GM12874 (cell line): Measurements from ENCODE around the gene ZNF619.

ENCODE experiments used
- TF ChIP-seq, protein P1 (sequence below): IDR thresholded peaks from 2 replicates; pipeline ENCODE4 v1.5.1; 2011; ENCODE audit warnings: low read depth, mild to moderate bottlenecking, control low read depth, low read length, moderate library complexity; ENCODE audit not compliant: insufficient read depth

Gene ZNF619

DNA sequence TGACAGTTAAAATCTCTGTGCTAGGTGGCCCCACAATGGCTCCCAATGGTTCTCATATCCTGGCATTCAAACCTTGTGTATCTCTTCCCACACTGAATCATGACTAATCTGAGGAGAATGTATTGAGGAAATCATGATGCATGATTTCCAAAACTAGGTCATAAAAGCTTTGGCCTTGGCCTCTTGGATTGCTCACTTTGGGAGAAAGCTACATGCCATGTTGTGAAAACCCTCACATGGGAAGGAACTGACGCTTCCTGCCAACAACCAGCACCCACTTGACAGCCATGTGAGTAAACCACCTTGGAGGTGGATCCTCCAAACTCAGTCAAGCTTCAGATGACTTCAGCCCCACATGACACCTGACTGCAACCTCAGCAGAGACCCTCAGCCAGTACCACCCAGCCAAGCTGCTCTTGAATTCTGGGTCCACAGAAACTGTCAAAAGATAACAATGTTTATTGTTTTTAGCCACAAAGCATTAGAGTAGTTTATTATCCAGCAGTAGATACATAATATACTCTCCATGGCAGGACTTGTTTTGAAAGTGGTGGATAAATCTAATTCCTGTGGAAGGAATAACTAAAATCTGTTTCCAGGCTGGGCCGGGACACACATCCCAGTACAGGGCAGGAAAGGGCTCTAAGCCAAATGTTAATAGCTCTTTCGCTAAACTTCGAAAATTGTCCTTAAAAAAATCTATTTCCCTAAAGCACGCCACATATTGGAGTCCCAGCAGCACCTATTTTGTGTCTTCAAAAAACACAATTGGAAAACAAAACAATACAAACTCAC is 27.9 kb downstream of the ZNF619 start:
- TF ChIP-seq, protein P1, sequence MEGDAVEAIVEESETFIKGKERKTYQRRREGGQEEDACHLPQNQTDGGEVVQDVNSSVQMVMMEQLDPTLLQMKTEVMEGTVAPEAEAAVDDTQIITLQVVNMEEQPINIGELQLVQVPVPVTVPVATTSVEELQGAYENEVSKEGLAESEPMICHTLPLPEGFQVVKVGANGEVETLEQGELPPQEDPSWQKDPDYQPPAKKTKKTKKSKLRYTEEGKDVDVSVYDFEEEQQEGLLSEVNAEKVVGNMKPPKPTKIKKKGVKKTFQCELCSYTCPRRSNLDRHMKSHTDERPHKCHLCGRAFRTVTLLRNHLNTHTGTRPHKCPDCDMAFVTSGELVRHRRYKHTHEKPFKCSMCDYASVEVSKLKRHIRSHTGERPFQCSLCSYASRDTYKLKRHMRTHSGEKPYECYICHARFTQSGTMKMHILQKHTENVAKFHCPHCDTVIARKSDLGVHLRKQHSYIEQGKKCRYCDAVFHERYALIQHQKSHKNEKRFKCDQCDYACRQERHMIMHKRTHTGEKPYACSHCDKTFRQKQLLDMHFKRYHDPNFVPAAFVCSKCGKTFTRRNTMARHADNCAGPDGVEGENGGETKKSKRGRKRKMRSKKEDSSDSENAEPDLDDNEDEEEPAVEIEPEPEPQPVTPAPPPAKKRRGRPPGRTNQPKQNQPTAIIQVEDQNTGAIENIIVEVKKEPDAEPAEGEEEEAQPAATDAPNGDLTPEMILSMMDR: no peak

DNA sequence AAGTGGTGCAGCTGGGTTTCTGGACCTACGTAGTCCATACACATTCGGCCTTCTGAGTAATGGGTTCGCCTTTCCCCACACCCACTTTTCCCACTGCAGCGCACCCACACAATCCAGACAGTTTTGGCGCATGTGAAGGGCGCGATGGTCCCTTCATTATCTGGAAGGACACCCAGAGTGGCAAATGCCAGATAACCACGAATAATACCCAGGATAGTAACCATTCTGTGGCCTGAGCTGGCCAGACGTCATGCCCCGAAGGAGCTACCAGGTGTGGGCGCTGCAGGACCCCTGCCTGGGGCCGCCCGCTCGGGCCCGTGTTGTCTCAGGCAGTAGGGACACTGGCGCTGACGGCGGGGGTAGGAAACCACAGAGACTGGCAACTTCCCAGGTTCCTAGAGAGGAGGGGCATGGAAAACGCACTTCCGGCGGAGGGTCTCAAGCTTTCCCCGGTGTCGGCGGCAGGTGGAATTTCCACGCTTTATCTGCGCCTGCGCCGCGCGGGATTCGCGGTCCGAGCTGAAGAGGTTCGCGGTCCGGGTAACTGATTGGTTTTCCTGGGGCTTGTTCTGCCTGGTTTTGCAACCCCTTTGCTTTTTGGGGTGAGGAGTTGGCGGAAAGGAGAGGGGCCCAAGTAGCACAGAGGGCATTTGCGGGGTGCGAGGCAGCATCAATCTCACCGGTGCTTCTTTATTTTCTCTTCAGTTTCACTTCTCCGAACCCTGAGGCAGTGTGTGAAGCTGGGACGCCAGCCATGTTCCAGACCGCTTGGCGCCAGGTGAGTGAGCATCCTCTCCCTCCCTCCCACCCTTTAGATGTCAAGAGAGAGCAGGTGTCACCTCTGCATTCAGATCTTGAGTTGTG is 28.9 kb downstream of the ZNF619 start, which contains the start of gene ZNF620:
ZNF620 (plus strand) TSS at position 441 of the 864 bp plus-strand sequence; CDS start at position 755, 314 bp downstream.
- TF ChIP-seq, protein P1: peak; percentile 64

DNA sequence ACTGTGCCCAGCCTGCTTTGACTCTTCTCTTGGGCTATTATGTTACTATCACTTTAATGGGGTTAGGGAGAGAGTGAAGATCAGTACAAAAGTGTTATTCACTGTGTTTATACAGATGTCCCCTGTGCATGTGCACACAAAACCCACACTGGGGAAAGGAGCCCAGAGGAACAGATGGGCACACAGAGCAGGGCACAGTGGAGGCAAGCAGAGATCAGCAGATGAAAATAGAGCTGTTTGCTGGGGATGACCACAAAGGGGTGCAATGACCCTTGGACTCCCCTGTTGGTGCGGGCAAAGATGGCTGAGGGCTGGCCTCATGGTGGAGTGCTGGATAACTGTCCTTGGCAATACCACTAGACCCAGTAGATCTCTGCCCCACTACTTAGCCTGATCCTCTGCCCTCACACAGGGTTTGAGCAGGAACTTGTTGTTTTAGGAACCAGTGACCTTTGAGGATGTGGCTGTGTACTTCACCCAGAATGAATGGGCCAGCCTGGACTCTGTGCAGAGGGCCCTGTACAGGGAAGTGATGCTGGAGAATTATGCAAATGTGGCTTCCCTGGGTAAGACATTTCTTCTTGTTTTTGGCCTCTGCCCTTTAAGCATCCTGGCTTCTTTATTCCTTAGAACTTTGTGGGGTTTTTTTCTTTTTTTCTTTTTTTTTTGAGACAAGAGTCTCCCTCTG is 34.3 kb downstream of the ZNF619 start:
- TF ChIP-seq, protein P1: no peak

DNA sequence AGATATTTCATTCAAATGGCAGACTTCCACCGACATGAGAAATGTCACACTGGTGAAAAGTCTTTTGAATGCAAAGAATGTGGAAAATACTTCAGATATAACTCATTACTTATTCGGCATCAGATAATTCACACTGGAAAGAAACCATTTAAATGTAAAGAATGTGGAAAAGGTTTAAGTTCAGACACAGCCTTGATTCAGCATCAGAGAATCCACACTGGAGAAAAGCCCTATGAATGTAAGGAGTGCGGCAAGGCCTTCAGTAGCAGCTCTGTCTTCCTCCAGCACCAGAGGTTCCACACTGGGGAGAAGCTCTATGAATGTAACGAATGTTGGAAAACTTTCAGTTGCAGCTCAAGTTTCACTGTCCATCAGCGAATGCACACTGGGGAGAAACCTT is 39.3 kb downstream of the ZNF619 start:
- TF ChIP-seq, protein P1: no peak

DNA sequence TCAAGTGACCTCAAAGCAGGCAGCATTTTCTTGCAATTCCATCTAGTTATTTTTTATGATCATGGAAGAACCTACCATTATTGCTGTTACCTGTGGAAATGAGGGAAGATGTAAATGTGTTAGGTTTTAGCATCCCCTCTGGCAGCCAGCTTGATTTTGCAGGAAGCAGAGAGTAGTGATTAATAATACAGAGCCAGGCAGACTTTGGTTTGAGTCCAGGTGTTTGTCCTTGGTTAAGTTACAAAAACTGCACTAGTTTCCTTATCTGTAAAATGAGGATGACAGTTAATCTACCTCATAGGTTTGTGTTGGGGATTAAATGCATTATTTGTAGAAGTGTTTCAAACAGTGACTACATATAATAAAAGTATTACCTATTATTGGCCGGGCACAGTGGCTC is 41.1 kb downstream of the ZNF619 start:
- TF ChIP-seq, protein P1: no peak

DNA sequence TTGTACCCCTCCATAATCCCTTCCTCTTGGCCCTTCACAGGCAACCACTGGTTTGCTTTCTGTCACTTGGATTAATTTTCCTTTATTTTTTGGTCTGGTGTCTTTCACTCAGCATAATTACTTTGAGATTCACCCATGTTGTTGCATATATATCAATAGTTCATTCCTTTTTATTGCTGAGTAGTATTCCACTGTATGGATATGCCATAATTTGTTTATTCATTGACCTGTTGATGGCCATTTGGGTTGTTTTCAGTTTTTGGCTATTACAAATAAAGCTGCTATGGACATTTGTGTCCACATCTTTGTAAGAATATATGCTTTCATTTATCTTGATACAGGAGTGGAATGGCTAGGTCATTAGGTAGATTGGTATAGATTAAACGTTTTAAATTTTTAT is 41.9 kb downstream of the ZNF619 start:
- TF ChIP-seq, protein P1: no peak

DNA sequence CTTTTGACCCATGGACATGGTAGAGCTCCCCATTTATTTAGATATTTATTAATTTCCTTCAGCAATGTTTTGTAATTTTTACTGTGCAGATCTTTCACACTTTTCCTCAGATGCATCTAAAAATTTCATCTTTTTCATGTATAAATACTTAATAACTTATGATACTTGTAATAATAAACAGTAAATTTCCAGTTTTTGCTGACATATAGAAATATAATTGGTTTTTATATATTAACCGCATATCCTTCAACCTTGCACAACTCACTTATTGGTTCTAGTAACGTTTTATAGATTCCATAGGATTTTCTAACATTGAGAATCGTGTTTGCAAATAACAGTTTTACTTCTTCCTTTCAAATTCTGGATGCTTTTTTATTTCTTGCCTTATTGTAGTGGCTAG is 44.3 kb downstream of the ZNF619 start:
- TF ChIP-seq, protein P1: no peak
